Kasumi-1 (cell line): ENCODE data around the gene RGS7.
"Not testable (repeated sequence)": the region's sequence is repeated elsewhere in the genome, so short reads cannot be mapped to it uniquely, and the experiment has no call there.

Experiments
- DNase-seq, 2 experiments: peaks; one replicate each; lab custom pipeline; 2025; lab: John Stamatoyannopoulos, UW

RGS7 gene

DNA sequence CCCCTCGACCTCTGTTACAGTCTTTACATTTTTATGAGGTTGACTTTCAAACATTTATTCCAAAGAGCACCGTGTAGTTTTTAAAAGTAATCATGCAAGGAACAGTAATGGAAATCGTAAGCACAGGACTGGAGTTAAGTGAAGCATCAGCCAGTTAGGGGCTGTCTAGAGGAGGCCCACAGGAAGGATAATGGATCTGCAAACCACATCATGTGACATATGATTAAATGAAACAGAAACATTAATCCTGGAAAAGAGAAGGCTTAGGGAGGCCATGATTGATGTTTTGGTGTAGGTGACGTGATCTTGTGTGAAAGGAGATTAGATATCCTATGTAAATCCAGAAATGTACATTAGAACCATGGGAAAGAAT lies 25.0 kb downstream of the RGS7 start:
- DNase-seq, result no peak

DNA sequence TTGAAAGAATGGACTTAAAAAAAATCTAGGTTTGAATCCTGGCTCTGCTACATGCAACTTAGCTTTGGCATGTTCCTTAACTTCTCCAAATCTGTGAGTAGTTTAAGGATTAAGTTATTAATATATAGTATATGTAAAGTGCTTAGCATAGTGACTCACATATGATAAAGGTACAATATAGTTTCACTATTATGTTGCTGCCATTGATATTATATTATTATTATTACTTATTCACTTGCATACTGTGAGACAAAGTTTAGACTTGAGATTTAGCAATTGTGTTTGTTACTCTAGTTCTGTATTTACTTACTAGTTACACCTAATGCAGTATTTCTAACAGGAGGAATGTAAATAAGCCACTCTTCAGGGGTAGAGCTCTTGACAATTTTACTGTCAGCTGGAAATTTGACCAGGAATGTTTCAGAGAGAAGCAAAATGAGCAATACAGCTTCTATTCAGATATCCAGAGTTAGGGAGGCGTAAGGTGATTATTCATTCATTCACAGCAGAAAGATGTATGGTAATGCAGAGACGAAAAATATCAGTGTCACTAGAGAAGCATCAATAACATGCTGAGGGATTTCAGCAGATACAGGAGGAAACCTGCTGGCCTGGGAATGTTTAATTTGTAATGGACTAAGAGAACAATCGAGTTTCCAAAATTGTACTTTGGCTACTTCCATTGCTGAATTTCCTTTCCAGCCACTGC lies 25.5 kb downstream of the RGS7 start:
- DNase-seq, result no peak

DNA sequence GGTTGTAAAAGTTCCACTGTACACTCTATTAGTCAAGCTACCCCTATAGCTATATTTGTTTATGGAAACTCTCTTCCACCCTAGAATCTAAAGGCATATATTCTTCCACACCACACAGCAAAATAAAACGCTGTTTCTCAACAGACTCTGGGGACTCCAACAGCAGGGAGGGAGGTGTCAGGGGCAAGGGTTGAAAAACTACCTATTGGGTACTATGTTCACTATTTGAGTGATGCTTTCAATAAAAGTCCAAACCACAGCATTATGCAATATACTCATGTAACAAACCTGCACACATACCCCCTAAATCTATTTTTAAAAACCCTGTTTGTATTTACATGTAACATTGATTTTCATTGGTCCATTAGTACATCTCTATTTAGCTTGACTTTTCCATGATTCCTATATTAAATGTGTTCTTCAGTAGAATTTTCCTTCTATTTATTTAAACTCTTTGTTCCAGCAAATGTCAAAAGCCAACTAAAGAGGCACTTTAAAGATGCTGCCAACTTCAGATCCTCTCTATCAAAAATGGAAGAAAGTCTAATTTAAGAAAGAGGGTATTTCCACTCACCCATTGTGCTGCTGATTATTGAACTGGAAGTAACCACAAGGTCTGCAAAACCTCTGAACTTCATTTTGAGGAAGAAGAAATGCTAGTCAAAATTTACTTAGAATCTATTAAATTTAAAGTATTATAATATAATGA lies 26.2 kb downstream of the RGS7 start:
- no peak for DNase-seq

DNA sequence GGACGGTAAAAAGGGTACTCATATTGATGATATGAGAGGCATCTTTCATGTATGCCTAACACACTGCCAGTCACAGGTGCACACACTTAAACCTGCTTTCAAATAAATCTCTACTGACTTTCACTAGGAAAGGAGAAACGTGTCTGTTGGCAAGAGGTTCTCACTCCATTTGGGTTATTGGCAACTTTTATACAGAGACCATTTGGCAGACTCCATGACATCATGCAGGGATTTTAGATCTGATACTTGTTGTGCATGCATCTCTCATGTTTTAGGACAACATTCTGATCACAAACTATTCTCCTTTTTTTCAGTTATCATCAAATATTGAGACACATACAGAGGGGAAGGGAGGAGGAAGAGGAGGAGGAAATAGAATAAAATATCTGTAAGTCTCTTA lies 31.5 kb downstream of the RGS7 start:
- no peak for DNase-seq

DNA sequence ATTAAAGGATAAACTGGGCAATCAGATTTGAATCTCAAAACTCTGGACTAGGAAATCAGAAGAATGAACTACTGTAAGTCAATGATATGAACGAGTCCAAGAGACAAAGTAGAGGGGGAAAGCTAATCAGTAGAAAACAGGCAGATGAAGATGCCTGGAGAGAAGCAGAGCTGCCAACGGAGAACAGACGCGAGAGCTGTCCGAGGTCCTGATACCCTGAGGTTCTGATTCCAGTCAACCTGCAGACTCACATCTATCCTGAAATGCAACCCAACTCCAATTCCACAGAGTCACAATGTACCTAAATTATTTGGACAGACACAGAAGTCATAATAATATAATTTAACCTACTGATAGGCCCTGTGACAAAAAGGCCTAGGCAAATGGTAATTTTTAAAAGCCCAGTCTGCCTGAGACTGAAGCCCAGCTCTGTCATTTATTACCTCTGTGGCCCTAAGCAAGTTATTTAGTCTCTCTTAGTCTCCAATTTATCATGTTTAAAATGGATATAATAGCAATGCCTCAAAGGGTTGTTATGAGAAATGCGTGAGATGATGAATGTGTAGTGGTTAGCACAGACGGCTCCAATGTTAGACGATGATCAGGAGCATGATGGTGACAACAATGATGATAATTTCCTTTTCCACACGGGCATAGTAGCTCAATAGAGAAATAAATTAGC lies 33.4 kb downstream of the RGS7 start:
- DNase-seq, result peak; percentile 24 to 48

DNA sequence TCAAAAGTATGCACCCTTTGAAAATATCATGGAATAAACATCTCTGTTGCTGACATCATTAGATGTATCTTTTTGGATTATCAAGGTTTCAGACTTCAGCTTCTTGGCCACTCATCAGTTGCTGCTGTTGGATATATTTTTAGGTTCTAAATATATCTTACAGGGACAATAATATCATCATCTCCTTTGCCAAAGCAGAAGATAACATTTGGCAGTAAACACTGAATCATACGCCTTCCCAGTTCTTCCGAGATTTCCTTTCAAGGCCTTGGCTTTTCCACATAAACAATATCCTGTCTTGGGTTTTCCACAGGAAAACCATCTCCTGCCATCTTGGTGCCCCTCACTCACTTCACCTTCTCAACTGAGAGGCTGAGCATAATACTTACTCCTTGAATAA lies 39.3 kb downstream of the RGS7 start:
- no peak for DNase-seq

DNA sequence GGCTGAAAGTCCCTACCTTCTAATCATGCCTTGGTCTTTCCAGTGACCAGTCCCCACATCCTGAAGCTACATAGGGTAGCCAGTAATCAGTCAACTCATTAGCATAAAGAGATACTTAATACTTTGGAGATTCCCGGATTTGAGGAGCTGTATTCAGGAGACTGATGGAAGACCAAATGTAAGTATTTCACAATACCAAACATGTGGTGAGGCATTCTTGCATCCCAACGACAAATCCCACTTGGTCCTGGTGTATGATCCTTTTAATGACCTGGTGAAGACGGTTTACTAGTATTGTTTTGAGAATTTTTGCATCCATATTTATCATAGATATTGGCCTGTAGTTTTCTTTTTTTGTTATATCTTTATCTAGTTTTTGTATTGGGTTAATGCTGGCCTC lies 40.6 kb downstream of the RGS7 start:
- DNase-seq, result no peak

DNA sequence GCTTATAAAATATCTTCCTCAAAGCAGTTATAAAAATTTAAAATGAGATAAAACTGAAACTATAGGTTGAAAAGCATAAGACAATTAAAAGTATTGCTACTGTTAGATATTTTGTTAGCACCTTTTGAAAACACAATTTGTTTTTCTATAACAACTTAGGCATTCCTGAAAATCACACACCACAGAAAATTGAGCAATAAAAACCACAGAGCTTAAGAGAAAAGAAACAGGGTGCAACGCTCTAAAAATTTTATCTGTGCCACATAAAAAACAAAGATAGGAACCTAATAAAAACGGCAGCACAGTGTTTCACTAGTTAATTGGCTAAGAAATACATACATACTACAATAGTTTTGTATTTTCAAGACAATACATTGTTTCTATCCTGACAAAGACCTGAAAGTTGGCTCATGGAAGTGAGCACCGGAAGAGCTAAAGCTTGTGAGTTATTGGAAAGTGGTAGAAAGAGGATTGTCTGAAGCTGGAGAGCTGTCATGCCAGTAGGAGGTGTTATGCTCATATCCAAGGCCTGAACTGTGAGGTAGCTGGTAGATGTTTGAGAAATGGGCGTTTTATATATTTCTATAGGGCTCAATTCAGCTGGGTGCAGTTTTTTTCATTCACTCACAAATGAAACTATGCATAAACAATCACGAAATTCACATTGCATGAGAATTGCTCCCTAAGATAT lies 45.8 kb downstream of the RGS7 start:
- DNase-seq, result no peak

DNA sequence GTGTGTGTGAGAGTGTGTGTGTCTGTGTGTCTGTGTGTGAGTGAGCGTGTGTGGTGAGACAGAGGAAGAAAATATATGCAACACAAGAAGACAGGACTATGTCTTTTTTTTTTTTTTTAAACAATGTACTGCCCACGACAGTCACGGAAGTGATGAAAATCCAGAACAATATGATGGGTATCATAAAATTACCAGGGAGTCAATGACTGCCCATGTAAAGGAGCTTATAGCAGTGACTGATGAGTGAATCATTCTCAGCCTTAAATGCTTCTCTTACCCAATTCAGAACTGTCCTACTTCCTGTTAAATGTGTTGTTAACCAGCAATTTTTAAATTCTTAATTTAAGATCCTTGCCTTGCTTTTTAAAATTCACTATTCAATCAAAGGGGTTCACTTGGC lies 46.6 kb downstream of the RGS7 start:
- no peak for DNase-seq

DNA sequence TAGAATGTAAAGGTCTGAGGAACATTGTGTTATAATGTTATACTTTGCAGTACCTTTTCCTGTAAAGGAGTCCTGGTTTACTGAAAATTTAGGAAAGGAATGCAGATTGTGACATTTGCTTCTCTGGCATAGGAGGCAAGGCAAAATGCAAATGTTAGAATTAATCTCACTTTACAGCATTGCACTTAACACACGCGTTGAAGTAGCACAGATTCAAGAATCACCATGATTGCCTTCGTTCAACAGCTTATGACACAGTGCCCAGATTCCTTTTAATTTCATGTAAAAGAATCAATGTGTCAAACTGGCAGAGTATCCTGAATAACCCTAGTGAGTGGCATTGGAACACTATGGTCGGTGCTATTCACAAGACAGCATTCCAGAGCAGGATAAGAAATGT lies 47.4 kb downstream of the RGS7 start:
- no peak for DNase-seq

DNA sequence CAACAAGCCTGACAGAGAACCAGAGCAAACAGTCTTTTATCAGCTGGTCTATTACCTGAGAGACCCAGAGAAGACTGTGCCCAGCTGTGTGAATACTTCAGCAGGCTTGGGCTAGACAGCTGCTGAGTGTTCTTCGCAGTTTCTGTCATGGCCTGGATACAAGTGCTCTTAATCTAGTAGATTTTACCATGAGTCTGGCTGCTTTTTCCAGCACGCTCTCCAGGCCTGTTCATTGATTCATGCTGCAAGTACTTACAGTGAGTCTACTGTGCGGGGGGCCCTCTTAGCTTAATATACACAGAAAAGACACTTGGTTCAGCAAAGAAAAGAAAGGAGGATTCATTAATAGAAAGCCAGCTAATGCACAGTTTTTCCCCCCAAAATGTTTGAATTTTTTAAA lies 48.5 kb downstream of the RGS7 start:
- no peak for DNase-seq

DNA sequence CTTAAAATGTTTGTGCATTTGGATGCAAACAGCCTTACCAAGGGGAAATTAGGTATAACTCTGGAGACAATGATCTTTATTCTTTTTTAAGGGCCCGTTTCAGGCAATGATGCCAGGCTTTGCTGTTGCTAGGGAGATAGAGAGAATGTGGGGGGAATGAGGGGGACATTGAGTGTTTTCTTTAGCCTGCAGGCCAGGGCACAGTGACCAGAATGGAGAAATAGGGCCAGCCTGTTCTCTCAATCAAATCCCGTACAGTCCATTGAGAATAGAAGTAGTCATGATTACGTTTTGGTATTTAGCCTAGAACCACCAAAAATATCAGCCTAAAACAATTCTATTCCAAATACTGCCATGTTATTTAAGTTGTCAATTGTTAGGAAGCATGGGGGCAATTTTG lies 49.0 kb downstream of the RGS7 start:
- DNase-seq, result no peak

DNA sequence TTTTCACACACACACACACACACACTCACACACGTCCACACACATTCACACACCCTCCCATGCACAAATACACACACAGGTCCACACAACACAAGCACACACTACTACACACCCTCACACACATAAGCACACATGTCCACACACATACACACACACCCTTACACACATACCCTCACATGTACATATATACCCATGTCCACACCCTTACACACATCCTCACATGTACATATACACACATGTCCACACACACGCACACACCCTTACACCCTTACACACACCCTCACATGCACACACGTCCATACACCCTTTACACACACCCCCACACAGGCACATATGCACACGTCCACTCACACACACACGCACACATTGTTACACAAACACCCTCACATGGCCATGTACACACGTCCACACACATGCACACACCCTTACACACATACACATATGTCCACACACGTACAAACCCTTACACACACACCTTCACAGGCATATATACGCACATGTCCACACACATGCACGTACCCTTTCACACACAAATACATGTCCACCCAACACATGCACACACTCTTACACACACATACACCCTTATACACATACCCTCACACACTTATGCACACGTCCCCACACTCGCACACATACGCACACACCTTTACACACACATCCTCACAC lies 50.7 kb downstream of the RGS7 start:
- no peak for DNase-seq

DNA sequence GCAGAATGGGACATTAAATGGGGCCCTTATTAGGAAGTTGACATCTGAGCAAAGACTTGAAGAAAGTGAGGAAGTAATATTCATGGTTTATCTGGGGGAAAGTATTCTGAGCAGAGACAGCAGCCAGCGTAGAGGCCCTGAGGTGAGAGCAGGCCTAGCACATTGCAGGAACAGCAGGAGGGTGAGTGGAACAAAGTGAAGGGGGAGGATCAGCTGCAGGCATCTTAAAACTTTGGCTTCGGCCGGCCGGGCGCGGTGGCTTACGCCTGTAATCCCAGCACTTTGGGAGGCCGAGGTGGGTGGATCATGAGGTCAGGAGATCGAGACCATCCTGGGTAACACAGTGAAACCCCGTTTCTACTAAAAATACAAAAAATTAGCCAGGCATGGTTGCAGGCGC lies 55.0 kb downstream of the RGS7 start:
- DNase-seq, result not testable (repeated sequence)

DNA sequence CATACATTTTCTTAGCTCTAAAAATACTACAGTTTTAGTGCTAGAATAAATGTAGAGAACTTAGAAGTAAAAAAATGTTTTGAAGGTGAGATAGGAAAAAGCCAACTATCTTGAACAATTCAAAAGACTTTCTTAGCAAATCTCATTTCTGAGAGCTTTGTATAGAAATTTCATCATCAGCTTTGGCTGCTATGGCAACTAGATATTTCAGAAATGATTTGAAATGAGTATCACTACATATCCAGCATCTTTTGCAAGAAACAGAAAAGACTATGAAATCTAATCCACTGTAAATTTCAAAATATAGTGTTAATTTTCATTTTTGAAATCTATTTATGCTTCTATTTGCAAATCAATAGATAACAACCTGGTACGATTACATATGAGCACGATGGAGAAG lies 57.7 kb downstream of the RGS7 start:
- DNase-seq, result no peak

DNA sequence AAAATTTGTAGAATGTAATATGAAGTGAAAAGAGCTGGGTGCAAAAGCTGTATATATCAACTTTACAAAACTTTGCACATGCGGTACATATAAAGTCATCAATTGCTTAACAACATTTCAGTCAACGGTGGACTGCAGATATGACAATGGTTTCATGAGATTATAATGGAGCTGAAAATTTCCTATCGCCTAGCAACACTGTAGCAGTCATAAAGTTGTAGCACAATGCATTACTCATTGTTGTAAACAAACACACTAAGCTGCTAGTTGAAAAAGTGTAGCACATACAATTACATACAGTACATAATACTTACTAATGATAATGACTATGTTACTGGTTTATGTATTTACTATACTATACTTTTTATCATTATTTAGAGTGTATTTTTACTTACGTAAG lies 64.0 kb downstream of the RGS7 start:
- no peak for DNase-seq

DNA sequence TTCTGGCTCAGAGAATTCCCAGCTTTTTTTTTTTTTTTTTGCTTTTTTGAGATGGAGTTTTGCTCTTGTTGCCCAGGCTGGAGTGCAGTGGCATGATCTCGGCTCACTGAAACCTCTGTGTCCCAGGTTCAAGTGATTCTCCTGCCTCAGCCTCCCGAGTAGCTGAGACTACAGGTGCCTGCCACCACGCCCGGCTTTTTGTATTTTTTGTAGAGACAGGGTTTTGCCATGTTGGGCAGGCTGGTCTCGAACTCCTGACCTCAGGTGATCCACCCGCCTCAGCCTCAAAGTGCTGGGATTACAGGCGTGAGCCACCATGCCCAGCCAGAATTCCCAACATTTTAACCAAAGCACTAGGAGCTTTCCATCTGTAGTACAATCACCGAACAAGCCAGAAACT lies 65.5 kb downstream of the RGS7 start:
- DNase-seq, result not testable (repeated sequence)

DNA sequence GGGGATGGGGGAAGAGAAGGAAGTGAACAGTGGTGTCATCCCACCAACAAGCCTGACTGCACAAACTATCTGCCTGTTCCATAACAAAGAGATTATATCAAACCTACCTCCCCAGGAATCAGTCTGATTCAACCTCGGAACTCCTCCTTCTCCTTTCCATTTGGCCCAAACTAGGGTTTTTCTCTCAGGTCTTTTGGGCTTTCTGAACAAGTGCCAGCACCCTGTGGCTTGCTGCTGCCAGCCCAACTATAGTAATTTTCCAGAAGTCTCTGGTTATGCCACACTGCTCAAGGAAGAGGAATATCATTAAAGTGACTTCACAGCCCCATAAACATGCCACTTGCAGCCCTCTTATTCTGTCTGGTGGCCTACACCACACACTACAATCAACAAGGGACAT lies 70.5 kb downstream of the RGS7 start:
- DNase-seq, result no peak

DNA sequence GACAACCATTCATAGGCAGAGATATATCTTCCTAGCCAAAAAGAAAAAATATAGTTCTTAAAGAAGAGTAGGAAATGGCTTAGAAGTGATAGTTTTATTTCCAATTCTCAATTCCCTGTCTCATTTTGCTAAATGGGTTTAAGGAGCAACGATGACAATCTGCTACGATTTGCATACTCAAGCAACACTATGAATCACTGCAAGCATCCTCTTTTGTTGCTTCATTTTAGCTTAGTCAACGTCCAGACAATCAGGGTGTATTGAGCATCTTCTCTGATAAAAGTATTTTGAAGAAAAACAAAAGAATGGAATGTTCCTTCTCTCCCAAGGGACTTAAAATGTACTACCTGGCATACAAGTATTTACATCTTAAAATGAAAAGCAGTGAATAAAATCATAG lies 80.6 kb downstream of the RGS7 start:
- DNase-seq, result no peak

DNA sequence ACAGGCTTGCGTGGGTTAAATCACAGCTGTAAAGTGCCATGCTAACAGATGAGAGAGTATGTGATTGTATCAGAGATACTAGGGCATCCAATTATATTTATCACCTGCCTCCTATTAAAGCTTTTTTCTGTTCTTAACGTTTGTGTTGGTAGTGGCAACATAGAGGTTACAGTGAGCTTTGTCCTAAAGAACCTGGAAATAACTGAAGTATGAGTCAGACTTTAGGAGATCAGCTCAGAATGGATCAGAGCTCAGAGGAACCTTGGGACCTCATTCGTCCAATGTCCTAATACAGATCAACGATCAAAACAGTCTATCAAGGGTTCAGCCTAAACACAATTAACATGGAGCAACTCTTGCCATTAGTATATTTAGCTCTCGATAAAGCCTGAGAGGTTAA lies 81.0 kb downstream of the RGS7 start:
- DNase-seq, result no peak

DNA sequence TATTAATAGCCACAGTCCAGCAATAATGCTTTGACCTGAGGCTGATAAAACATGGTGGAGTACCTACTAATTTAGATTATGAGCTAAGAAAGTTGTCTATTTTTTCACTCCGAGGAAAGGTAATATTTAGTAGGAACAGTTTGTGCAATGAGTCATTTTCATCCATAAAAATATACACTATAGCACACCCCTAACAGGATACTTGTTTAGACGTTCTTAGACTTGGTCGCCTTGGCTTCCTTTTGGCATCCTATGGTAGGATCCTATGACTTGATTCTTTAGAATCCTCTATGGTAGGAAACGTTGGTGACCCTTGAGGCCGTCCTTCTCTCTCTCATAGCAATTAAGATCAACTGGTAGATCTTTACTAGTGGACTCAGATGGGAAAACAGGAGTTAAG lies 81.8 kb downstream of the RGS7 start:
- DNase-seq, result no peak

DNA sequence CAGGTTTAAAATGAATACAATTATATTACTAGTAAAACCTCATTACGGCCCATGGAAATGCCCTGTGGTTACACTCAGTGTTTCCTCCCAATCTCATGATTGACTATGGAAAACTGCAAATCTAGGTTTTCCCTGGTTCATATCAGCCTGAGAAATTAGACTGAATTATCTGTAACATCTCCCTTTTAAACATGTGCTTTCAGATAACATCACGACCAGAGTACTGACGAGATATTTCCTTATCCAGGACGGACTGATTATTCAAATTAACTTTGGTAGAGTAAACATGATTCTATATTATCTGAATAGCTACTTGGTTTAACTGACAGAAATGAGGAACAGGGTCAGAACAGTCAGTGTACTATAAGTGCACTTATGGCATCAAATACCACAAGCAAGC lies 82.3 kb downstream of the RGS7 start:
- no peak for DNase-seq
